KBM-7 (cell line): ENCODE data around the gene CPLANE2.
"Not testable (repeated sequence)": the region's sequence is repeated elsewhere in the genome, so short reads cannot be mapped to it uniquely, and the experiment has no call there.

ENCODE experiments used
- DNase-seq: peaks from one replicate; pipeline ENCODE4 v3.0.0-alpha.2; 2015
- in situ Hi-C: fragments of 300-500 bp; cut with MboI; formaldehyde crosslinking; loops from 2 replicates; pipeline ENCODE4 v1.14.3; 2020; ENCODE audit warnings: low sequenced_read_pairs, low pct_unique_long_range_greater_than_20kb, mixed read lengths

The CPLANE2 gene

DNA sequence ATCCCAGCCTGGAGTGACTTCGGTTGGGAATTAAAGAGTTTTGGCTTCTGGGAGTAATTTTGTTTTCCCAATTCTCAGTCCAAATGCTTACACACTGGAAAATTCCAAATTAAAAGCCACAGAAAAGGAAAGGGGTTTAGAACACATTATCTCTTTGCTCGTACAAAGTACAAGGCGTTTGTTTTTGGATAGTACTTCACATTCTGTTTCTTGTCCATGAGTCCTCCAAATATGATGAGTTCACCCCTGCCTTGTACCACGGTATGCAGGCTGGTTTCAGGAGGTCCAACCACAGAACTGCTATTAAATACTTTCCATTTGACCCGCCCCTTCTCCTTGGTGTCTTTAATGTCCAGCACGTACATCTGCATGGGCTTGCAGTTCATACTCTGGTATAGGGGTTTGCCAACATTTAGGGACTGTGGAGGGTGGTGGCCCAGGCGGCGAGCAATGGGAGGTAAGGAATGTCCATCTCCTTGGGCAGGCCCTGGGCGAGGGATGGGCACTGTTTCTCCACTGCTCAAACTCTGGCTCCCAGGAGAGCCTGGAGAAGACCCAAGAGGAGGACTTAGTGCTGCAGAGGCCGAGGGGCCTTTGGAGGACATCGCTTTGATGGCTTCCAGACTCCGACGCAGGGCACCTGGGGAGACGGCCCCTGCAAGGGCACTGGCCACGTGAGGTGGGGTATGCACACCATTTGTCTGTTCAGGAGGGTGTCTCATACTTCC is 13.7 kb upstream of the CPLANE2 start:
- in situ Hi-C loops: no loop called here

DNA sequence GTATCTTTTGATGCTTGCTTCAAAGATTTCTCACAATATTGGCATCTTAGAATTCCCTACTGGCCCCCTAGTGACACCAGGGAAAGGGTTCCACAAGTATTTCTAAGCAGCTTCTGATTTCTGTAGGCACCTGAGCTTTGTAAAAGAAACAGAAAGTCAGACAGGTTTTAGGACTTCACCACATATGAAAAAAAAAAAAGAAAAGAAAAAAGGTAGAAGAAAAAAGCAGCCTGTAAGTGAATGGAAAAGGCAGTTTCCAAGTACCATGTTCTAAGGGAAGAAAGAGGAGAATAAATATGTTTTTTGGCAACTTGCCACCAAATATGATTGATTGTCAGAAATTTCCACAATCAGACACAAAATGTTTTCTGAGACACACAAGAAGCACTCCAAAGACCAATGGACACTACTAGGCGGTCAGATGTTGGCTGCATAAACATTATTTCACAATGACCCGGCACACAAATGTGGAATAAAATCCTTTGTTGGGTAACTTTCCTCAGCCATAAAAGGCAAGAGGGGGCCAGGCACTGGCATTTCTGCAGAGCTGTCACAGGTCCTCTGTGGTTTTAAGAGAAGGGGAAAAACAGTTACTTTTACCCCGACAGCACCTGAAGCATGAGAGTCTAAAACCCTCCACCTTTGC is 12.7 kb upstream of the CPLANE2 start:
- DNase-seq: peak; percentile 18
- in situ Hi-C loops: no loop called here

More for the DNA sequence above, 13.7 kb upstream of the CPLANE2 start:
- no peak for DNase-seq

GRCh38 chr1:16248603-16249516 is 11.9 kb upstream of the CPLANE2 start:
- in situ Hi-C loops: no loop called here

GRCh38 chr1:16248007-16248436 is 11.0 kb upstream of the CPLANE2 start:
- in situ Hi-C loops: no loop called here
- no peak for DNase-seq

More at GRCh38 chr1:16248603-16249516, 11.9 kb upstream of the CPLANE2 start:
- DNase-seq: peak; percentile 81

- DNase-seq: no peak
- in situ Hi-C loops: no loop called here
Measured at GRCh38 chr1:16247441-16247840, 10.5 kb upstream of the CPLANE2 start.

DNA sequence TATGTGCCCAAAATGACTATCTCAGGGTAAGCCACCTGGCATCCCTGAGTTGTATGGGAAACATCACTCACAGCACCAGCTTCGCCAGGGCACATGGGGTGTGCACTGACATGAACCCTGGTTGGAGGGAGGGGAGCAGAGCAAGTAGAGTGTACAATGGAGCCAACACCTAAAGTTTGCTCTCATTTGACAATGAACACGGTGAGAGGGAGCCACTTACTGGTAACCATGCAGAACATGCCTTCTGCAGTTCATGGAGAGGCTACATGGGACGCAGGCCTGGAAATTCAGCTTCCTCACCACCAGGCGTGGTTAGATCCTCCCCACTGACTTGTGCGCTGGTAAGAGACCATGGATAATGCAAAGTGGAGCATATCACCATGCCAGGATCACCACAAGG is 10.0 kb upstream of the CPLANE2 start:
- DNase-seq: no peak
- in situ Hi-C loops: no loop called here

- in situ Hi-C loops, DNase-seq: not testable (repeated sequence)
Measured at GRCh38 chr1:16246239-16246638, 9.3 kb upstream of the CPLANE2 start.

DNA sequence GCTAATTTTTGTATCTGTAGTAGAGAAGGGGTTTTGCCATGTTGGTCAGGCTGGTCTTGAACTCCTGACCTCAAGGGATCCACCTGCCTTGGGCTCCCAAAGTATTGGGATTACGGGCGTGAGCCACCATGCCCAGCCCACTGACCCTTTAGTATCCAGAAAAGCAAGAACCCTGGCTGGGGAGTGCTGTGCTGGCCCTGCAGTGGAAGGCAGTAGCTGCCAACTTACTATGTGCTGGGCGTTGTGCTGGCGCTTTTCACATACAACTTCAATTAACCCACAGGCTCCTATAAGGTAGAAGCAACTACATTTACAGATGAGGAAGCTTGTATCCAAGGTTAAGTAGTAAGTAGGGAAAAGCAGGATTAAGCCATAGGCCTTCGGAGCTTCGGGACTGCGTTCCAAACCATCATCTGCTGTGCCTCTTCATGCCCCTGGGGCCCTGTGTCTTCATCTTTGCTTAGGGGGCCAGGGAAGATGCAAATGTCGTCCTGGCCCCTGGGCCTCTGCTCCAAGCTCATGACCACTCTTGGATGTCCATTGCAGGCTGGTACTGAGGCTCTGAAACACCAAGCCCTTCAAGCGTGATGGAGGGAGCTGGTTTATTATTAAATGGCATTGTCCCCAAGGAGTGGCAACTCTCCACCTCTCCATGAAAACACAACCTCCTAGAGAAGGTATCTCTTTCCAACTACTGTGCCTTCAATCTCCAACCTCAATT is 8.7 kb upstream of the CPLANE2 start:
- in situ Hi-C loops: no loop called here

GRCh38 chr1:16244650-16245285 is 7.8 kb upstream of the CPLANE2 start:
- DNase-seq: no peak
- in situ Hi-C loops: no loop called here

More for the DNA sequence above, 8.7 kb upstream of the CPLANE2 start:
- no peak for DNase-seq

DNA sequence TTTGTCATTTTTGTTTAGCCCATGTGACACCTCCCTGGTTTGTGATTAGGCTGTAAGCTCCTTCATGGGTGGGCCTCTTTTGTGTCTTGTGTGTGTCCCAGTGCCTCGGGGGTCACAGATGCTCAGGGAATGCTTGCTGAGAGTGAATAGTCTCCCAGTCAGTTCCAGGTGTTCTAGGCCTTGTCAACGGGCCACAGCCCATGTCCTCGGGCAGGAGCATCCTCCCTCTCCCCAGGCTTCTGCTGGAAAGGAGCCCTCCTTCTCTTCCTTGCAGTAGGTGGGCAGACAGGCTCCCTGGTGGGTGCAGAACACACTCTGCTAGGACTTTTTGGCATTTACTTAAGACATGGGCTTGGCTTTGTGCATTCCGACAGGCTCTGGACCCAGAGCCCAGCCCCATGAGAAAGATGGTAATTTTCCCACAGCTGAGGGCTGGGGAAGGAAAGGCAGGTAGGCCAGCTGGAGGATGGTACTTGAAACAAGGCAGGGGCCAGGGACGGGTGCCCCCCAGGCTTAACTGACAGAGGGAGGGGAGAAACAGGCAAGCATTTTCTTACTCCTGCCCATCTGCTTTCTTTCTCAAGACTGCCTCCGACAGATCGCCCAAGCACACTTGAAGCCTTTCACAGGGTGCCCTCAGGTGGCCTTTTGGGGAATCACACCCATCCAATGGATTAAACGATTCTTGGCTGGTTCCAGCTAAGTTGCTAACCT is 7.1 kb upstream of the CPLANE2 start:
- DNase-seq: peak; percentile 81
- in situ Hi-C loops: no loop called here

- DNase-seq: no peak
- in situ Hi-C loops: no loop called here
Measured at GRCh38 chr1:16243215-16243610, 6.2 kb upstream of the CPLANE2 start.

DNA sequence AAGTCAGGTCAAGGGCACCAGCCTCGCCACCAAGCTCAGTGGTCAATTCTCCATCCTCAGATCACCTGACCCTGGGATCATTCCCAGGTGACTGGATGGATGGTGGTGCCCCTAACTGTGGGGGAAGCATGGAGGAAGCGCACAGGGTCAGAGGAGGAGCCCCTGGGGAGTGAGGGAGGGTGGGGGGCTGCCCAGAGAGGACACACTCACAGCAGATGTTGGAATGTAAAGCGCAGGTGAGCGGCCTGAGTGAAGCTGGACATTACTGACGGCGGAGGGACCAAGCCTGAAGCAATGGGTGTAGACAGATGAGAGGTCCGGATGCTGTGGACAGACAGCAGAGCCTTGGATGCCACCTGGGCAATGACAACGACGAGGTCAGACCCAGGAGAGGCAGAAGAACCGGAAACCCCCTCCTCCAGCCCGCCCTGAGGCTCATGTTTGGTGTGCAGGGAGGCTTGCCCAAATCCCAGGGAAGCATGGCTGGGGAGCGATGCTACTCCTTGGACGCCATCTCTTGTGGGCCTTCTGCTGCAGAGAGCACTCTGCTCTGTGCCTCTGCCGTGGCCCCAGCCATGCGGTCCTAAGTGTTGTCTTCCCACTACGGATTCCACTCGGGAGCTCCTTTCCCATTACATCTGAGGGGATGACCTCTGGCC is 5.7 kb upstream of the CPLANE2 start:
- DNase-seq: no peak
- in situ Hi-C loops: no loop called here

DNA sequence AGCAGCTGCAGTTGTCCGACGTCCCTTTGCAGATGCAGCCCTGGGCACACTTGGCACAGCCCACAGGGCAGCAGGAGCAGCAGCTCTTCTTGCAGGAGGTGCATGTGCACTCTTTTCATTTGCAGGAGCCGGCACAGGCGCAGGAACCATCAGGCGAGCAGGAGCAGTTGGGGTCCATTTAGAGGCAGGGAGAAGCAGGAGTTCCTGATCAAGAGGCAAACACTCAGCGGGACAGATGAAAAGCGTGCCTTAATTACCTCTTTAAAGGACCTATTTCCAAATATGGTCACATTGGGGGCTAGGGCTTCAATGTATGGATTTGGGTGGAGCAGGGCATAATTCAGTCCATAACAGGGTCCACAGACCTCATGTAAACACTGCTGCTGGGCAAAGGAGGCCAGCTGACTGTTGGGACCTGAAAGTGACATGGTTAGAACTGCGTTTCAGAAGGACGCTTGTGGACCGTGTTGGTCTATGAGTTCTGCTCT is 4.3 kb upstream of the CPLANE2 start:
- no peak for DNase-seq
- in situ Hi-C loops: no loop called here

- in situ Hi-C loops: no loop called here
Measured at GRCh38 chr1:16239972-16240491, 3.0 kb upstream of the CPLANE2 start.

DNA sequence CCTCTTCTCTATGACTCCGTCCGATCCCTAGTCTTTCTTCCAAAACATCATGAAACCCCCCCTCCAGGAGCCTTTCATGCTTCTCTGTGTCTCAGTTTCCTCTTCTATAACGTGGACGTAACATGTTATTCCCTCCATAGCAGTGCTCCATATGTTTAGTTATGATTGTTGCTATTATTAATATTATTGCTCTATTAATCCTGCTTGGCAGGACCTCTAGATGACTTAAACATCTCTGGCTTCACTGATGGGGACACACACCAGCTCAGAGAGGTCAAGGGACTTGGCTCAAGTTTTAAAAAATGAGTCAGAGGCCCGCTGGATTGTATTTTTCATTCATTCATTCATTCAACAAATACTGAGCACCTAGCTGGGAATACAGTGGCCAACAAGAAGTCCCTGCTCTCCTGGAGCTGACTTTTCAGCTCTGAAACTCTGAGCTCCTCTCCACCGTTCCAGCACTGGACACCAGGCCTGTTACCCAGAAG is 404 bp upstream of the CPLANE2 start:
- in situ Hi-C loops: no loop called here
- no peak for DNase-seq

More at GRCh38 chr1:16239972-16240491, 3.0 kb upstream of the CPLANE2 start:
- DNase-seq: no peak

GRCh38 chr1:16235944-16236510 is 956 bp downstream of the CPLANE2 start:
- in situ Hi-C loops: no loop called here
- DNase-seq: peak; percentile 64

- in situ Hi-C loops: no loop called here
Measured at GRCh38 chr1:16235347-16235746, 1.6 kb downstream of the CPLANE2 start.

More at GRCh38 chr1:16235347-16235746, 1.6 kb downstream of the CPLANE2 start:
- DNase-seq: no peak
